Measurements from ENCODE around the gene NANS. TPM values are rescaled to one million over a fixed set of nuclear protein-coding genes. Genes with fewer than 3 reads are reported as not detected.

Gene NANS
- polyA plus RNA-seq, 1 donor from 2014 or later, result 16.9 TPM

GRCh38 chr9:98017306-98017705 is 39.2 kb upstream of the NANS start:
- Histone ChIP-seq H3K4me3 (ENCODE audit: low read length) (no peak overlapping the region), H3F3A (ENCODE audit: insufficient read depth, low read length, poor library complexity, severe bottlenecking) (no peaks in the 10 kb centered on the region), H3K79me2 (replicated peaks; ENCODE audit: insufficient read depth, low read length) (no peaks in the 10 kb centered on the region), H3K9me2 (ENCODE audit: insufficient read depth, low read length) (no peaks in the 10 kb centered on the region), H3K27me3 (ENCODE audit: insufficient read depth, low read depth, low read length) (no peaks in the 10 kb centered on the region), H4K20me1 (ENCODE audit: insufficient read depth) (no peaks in the 10 kb centered on the region), H3K9me3 (ENCODE audit: low read length) (no peaks in the 10 kb centered on the region), H3K36me3 (ENCODE audit: insufficient read depth, low read length) (no peaks in the 10 kb centered on the region), H3K9ac (ENCODE audit: low read length) (no peak overlapping the region), H2AFZ (ENCODE audit: low read depth, low read length) (no peak overlapping the region), H3K4me2 (ENCODE audit: low read length) (no peak overlapping the region), H3K27ac (ENCODE audit: low read length) (no peak overlapping the region)
- TF ChIP-seq MXI1 (conservative IDR thresholded peaks at IDR 0.05; ENCODE audit: poor library complexity, severe bottlenecking) (no peak), TAF1 (IDR thresholded peaks at IDR 0.05; ENCODE audit: low read depth) (no peak), EP300 (conservative IDR thresholded peaks at IDR 0.05; ENCODE audit: poor library complexity, severe bottlenecking) (no peak), SMC3 (conservative IDR thresholded peaks at IDR 0.05; ENCODE audit: poor library complexity) (no peak), POLR2AphosphoS5 (IDR thresholded peaks at IDR 0.05) (no peak), EZH2 (IDR thresholded peaks at IDR 0.05; ENCODE audit: borderline replicate concordance, insufficient read depth, low read length, poor library complexity, severe bottlenecking) (no peak), RAD21 (conservative IDR thresholded peaks at IDR 0.05) (no peak), CTCF (IDR thresholded peaks at IDR 0.05; ENCODE audit: poor library complexity, severe bottlenecking) (no peak)
- TF ChIP-seq, protein P1, sequence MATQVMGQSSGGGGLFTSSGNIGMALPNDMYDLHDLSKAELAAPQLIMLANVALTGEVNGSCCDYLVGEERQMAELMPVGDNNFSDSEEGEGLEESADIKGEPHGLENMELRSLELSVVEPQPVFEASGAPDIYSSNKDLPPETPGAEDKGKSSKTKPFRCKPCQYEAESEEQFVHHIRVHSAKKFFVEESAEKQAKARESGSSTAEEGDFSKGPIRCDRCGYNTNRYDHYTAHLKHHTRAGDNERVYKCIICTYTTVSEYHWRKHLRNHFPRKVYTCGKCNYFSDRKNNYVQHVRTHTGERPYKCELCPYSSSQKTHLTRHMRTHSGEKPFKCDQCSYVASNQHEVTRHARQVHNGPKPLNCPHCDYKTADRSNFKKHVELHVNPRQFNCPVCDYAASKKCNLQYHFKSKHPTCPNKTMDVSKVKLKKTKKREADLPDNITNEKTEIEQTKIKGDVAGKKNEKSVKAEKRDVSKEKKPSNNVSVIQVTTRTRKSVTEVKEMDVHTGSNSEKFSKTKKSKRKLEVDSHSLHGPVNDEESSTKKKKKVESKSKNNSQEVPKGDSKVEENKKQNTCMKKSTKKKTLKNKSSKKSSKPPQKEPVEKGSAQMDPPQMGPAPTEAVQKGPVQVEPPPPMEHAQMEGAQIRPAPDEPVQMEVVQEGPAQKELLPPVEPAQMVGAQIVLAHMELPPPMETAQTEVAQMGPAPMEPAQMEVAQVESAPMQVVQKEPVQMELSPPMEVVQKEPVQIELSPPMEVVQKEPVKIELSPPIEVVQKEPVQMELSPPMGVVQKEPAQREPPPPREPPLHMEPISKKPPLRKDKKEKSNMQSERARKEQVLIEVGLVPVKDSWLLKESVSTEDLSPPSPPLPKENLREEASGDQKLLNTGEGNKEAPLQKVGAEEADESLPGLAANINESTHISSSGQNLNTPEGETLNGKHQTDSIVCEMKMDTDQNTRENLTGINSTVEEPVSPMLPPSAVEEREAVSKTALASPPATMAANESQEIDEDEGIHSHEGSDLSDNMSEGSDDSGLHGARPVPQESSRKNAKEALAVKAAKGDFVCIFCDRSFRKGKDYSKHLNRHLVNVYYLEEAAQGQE (IDR thresholded peaks at IDR 0.05; ENCODE audit: borderline replicate concordance), result no peak

GRCh38 chr9:98018347-98018746 is 38.2 kb upstream of the NANS start:
- Histone ChIP-seq H3K9me3 (ENCODE audit: low read length) (no peaks in the 10 kb centered on the region), H3K36me3 (ENCODE audit: insufficient read depth, low read length) (no peaks in the 10 kb centered on the region), H3K27ac (ENCODE audit: low read length) (no peak overlapping the region), H3K9ac (ENCODE audit: low read length) (no peak overlapping the region), H3K27me3 (ENCODE audit: insufficient read depth, low read depth, low read length) (no peaks in the 10 kb centered on the region), H4K20me1 (ENCODE audit: insufficient read depth) (no peaks in the 10 kb centered on the region), H2AFZ (ENCODE audit: low read depth, low read length) (no peak overlapping the region), H3F3A (ENCODE audit: insufficient read depth, low read length, poor library complexity, severe bottlenecking) (no peaks in the 10 kb centered on the region), H3K9me2 (ENCODE audit: insufficient read depth, low read length) (no peaks in the 10 kb centered on the region), H3K79me2 (replicated peaks; ENCODE audit: insufficient read depth, low read length) (no peaks in the 10 kb centered on the region), H3K4me2 (ENCODE audit: low read length) (no peak overlapping the region), H3K4me3 (ENCODE audit: low read length) (no peak overlapping the region)
- TF ChIP-seq, protein P1 (IDR thresholded peaks at IDR 0.05; ENCODE audit: borderline replicate concordance), result no peak
- no peak for TF ChIP-seq SMC3 (conservative IDR thresholded peaks at IDR 0.05; ENCODE audit: poor library complexity)
- TF ChIP-seq POLR2AphosphoS5 (IDR thresholded peaks at IDR 0.05), result no peak
- no peak for TF ChIP-seq CTCF (IDR thresholded peaks at IDR 0.05; ENCODE audit: poor library complexity, severe bottlenecking)
- TF ChIP-seq TAF1 (IDR thresholded peaks at IDR 0.05; ENCODE audit: low read depth), result no peak
- no peak for TF ChIP-seq EZH2 (IDR thresholded peaks at IDR 0.05; ENCODE audit: borderline replicate concordance, insufficient read depth, low read length, poor library complexity, severe bottlenecking)
- no peak for TF ChIP-seq EP300 (conservative IDR thresholded peaks at IDR 0.05; ENCODE audit: poor library complexity, severe bottlenecking)
- no peak for TF ChIP-seq RAD21 (conservative IDR thresholded peaks at IDR 0.05)
